HepG2 (cell line): ENCODE results near the gene SNX22. TPM values are rescaled to one million over a fixed set of nuclear protein-coding genes. Genes with fewer than 3 reads are reported as not detected.

Experiments
- ATAC-seq: fragments of 200-7000 bp; cut with Tn5 transposase; 3 replicates; pipeline ENCODE4 v1.9.1; 2020; ENCODE audit warnings: mild to moderate bottlenecking, moderate library complexity
- BruUV-seq: library from RNA; stranded (reverse); fragments of 400-500 nt; replicated peaks from 2 replicates; lab custom pipeline; 2021; lab: Mats Ljungman, UMichigan
- CTCF ChIA-PET: fragments of 300-600 bp; formaldehyde crosslinking; extraction: SDS; loops from one replicate; lab custom pipeline; 2021; ENCODE audit warnings: low total read pairs, inconsistent platforms, low intra/inter-chr PET ratio; lab: Yijun Ruan, JAX
- POLR2A ChIA-PET: fragments of 350-600 bp; sonication (Branson Sonifier 250); formaldehyde crosslinking; loops from one replicate; lab custom pipeline; 2020; ENCODE audit warnings: antibody characterized with exemption, inconsistent platforms; lab: Yijun Ruan, JAX
- DNase-seq: peaks from one replicate; pipeline ENCODE4 v3.0.0-alpha.2; 2015; ENCODE audit warnings: low spot score
- FAIRE-seq: peaks from 3 replicates; lab custom pipeline; 2011; peaks lifted over from hg19 to GRCh38; lab: Jason Lieb, UNC
- H2AFZ ChIP-seq: one replicate; pipeline ENCODE4 v1.6.1; 2011; ENCODE audit warnings: low read length, inconsistent platforms
- H3K27ac ChIP-seq: fragments of 300-600 bp; 3 replicates; pipeline ENCODE4 v1.8.0; 2011; ENCODE audit warnings: mixed run types, mild to moderate bottlenecking, mixed read lengths, low read length, inconsistent platforms; ENCODE audit not compliant: insufficient read depth; ENCODE audit errors: extremely low read length
- H3K27me3 ChIP-seq, 2 experiments: fragments of 200-600 bp in 1 of 2; 2 replicates in 1 of 2; 3 replicates in 1 of 2; pipeline versions ENCODE4 v1.6.0 to v1.8.0; 2011; ENCODE audit warnings: low read length in 2 of 2, mild to moderate bottlenecking in 2 of 2, moderate library complexity in 2 of 2, inconsistent platforms in 1 of 2; ENCODE audit not compliant: insufficient read depth in 2 of 2, control insufficient read depth in 1 of 2
- H3K36me3 ChIP-seq, 2 experiments: fragments of 200-600 bp in 1 of 2; replicated peaks in 1 of 2; 2 replicates in 1 of 2; 3 replicates in 1 of 2; pipeline versions ENCODE4 v1.5.1 to v1.8.0; 2011; ENCODE audit warnings: low read length in 2 of 2, inconsistent platforms in 1 of 2; ENCODE audit not compliant: insufficient read depth in 2 of 2, control insufficient read depth in 1 of 2
- H3K4me1 ChIP-seq: 2 replicates; pipeline ENCODE4 v1.5.1; 2012; ENCODE audit warnings: low read length, inconsistent platforms; ENCODE audit not compliant: insufficient read depth
- H3K4me2 ChIP-seq: 2 replicates; pipeline ENCODE4 v1.6.0; 2011; ENCODE audit warnings: low read depth, low read length, inconsistent platforms
- H3K4me3 ChIP-seq, 3 experiments: fragments of 200-600 bp in 1 of 3; sonication (generic), shearing (Covaris generic) in 1 of 3; replicated peaks in 1 of 3; 2 replicates each; pipeline ENCODE4 v1.5.1; 2011 to 2016; ENCODE audit warnings: low read length in 3 of 3, inconsistent platforms in 2 of 3, low read depth in 2 of 3, mild to moderate bottlenecking in 2 of 3, control low read depth in 1 of 3, mixed read lengths in 1 of 3; ENCODE audit not compliant: insufficient read depth in 1 of 3
- H3K79me2 ChIP-seq: one replicate; pipeline ENCODE4 v1.6.1; 2011; ENCODE audit warnings: low read length, inconsistent platforms; ENCODE audit not compliant: insufficient read depth
- H3K9ac ChIP-seq: 2 replicates; pipeline ENCODE4 v1.6.0; 2011; ENCODE audit warnings: mild to moderate bottlenecking, low read depth, low read length, inconsistent platforms; ENCODE audit not compliant: insufficient read depth
- H3K9me3 ChIP-seq: 2 replicates; pipeline ENCODE4 v1.5.1; 2012; ENCODE audit warnings: mild to moderate bottlenecking, low read length
- H4K20me1 ChIP-seq: 2 replicates; pipeline ENCODE4 v1.6.0; 2011; ENCODE audit warnings: inconsistent platforms, mild to moderate bottlenecking, low read length, moderate library complexity; ENCODE audit not compliant: insufficient read depth
- POLR2A ChIP-seq, 2 experiments: IDR thresholded peaks; 2 replicates each; pipeline ENCODE4 v1.6.1; 2011; ENCODE audit warnings: low read depth in 2 of 2, low read length in 2 of 2, mild to moderate bottlenecking in 1 of 2, moderate library complexity in 1 of 2; ENCODE audit not compliant: insufficient read depth in 1 of 2
- RBFOX2 ChIP-seq: fragments of 200-400 bp; formaldehyde crosslinking; IDR thresholded peaks from 2 replicates; pipeline ENCODE4 v1.6.1; 2017; ENCODE audit warnings: low read depth, mild to moderate bottlenecking, low read length
- TAF1 ChIP-seq: sonication (generic); formaldehyde crosslinking; IDR thresholded peaks from 2 replicates; pipeline ENCODE4 v1.4.0; 2020; ENCODE audit warnings: missing genetic modification reagents
- ZNF740 ChIP-seq: sonication (generic); formaldehyde crosslinking; IDR thresholded peaks from 2 replicates; pipeline ENCODE4 v1.4.0; 2020; ENCODE audit warnings: missing genetic modification reagents
- ZUFSP ChIP-seq: sonication (generic); formaldehyde crosslinking; IDR thresholded peaks from 2 replicates; pipeline ENCODE4 v1.9.0; 2021; ENCODE audit warnings: missing genetic modification reagents, mild to moderate bottlenecking, borderline replicate concordance
- WGBS: methylation state at CpG from one replicate; pipeline ENCODE4 v1.1.6; 2017; ENCODE audit warnings: low lambda C conversion rate; 5-methylcytosine and 5-hydroxymethylcytosine counted together
- in situ Hi-C: cut with HindIII; loops from 2 replicates; pipeline ENCODE4 v1.10.0; 2017; ENCODE audit warnings: low pct_unique_long_range_greater_than_20kb; ENCODE audit not compliant: extremely low pct_ligation_motif_present
- intact Hi-C: fragments of 100-400 bp; cut with micrococcal nuclease; formaldehyde crosslinking; loops from one replicate; pipeline ENCODE4 v1.10.0; 2022; ENCODE audit not compliant: unreplicated experiment
- polyA plus RNA-seq, 8 experiments: library from polyadenylated mRNA; depleted of rRNA in 3 of 8; stranded (reverse) in 7 of 8; unstranded in 1 of 8; fragments of >200 nt; fragmentation: Illumina TruSeq in 4 of 8; extraction: Trizol in 4 of 8; gene quantifications; 2 replicates each; pipeline versions ENCODE4 v1.2.1 to v1.2.3, GENCODE V29; 2011 to 2016; ENCODE audit warnings: low read depth in 4 of 8, missing spikeins in 1 of 8, mixed read lengths in 1 of 8; ENCODE audit not compliant: insufficient read depth in 1 of 8
- total RNA-seq, 5 experiments: library from RNA; depleted of rRNA; stranded (reverse); fragments of >200 nt; fragmentation: Illumina TruSeq; extraction: Trizol; gene quantifications; 2 replicates each; pipeline ENCODE4 v1.2.3, GENCODE V29; 2016; ENCODE audit warnings: low read depth in 1 of 5

The SNX22 gene
- total and polyA plus RNA-seq, 2 of the 13 experiments (the other 11 are each of a cell fraction or from before 2014, with no cell fraction given), result 2.3 to 5.5 TPM

- 71% methylated on average over 1 of the region's 1 CpG for WGBS
- BruUV-seq, result no TSS peak
- CTCF ChIA-PET, result no interaction called here
Measured at GRCh38 chr15:64157599-64158125, 6.1 kb downstream of the SNX22 start.

More at GRCh38 chr15:64157599-64158125, 6.1 kb downstream of the SNX22 start:
- POLR2A ChIA-PET, result interaction anchor here (1.2 kb wide), 1 partner anchor 230 kb away, joined by 3 read pairs; no protein-coding TSS in a partner anchor
- intact Hi-C loops, result no loop called here
- peaks cover 52% of the 10 kb centered on the region for H3K4me1 ChIP-seq
- no peaks in the 10 kb centered on the region for H3K9me3 ChIP-seq
- H3K9ac ChIP-seq, result no peak overlapping the region
- peaks cover 32 to 49% of the 10 kb centered on the region in 2 experiments for H3K36me3 ChIP-seq
- peaks cover 44% of the 10 kb centered on the region for H4K20me1 ChIP-seq
- no peak overlapping the region for H3K4me2 ChIP-seq
- TF ChIP-seq ZUFSP (CRISPR knock-in tag) (no peak), TAF1 (CRISPR knock-in tag) (no peak), RBFOX2 (peak; percentile 70), ZNF740 (CRISPR knock-in tag) (no peak), POLR2A (IDR thresholded peaks at IDR 0.05; ENCODE audit: insufficient read depth in 1 of 2, low read depth in 2 of 2, low read length in 2 of 2) (peak in 1 of 2 experiments; percentile 7; a peak in 1 of 4 replicates)
- TF ChIP-seq, all 625 proteins: peak for 2
- no peak for ATAC-seq
- no peak overlapping the region for H2AFZ ChIP-seq
- no peak for DNase-seq
- no peak overlapping the region for H3K27ac ChIP-seq
- H3K79me2 ChIP-seq, result peaks cover 30% of the 10 kb centered on the region
- in situ Hi-C loops, result no loop called here
- no peak overlapping the region for H3K4me3 ChIP-seq
- H3K27me3 ChIP-seq, result no peaks in the 10 kb centered on the region; a peak in 1 of 5 replicates
- no peak for FAIRE-seq
